ENCODE results near the gene PROK1.

PROK1 gene

GRCh38 chr1:110490791-110491451 is 40.0 kb downstream of the PROK1 start:
- FAIRE-seq = no peak

DNA sequence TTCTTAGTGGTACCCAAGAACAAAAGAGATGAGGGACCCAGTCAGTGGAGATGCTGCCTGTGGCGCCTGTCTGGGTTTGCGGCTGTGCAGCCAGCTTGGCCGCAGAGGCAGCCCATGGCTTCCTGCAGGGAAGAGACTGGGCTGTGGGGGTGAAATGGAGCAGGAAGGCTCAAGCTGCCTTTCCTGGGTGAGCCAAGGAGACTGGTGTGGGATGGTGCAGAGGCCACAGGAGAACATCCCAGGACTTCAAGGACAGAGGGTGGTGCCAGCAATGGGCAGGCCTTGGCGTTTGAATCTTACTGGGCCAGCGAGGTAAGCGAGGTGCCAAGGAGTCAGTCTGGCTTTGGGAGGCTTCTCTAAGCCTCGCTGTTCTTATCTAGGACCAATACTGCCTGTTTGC is 41.6 kb downstream of the PROK1 start:
- no peak for FAIRE-seq

- no peak for FAIRE-seq
Observed at GRCh38 chr1:110493059-110493699, 42.2 kb downstream of the PROK1 start.

- no peak for FAIRE-seq
Observed at GRCh38 chr1:110494036-110494435, 43.1 kb downstream of the PROK1 start.

- no peak for FAIRE-seq
Observed at GRCh38 chr1:110494522-110495406, 43.8 kb downstream of the PROK1 start.

- no peak for FAIRE-seq
Observed at GRCh38 chr1:110495926-110496600, 45.1 kb downstream of the PROK1 start.

- FAIRE-seq = no peak
Observed at GRCh38 chr1:110498270-110498669, 47.3 kb downstream of the PROK1 start.

DNA sequence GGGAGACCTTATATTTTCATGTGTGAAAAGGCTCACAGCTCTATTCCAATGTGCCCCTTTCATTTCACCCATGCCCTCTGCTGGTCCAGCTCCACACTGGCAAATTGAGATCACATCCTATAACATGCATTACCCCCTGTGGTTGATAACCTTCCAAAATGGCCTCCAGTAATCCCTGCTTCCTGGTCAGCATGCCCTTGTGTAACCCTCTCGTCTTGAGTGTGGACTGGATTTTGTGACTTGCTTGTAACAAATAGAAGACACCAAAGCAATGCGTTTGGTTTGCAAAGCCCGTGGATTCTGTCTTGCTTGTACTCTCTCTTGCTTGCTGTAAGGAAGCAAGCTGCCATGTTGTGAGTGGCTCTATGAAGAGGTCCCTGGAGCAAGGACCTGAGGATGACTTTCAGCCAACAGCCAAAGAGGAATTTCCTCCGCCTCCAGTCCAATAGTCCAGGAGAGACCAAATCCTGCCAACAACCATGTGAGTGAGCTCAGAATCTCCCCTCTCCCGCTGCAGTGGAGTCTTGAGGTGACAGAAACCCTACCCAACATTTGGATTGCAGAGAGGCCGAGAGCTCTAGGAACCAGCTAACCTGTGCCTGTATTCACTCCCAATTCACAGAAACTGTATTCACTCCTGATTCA is 50.7 kb downstream of the PROK1 start:
- FAIRE-seq = no peak

GRCh38 chr1:110502402-110503151 is 51.6 kb downstream of the PROK1 start:
- no peak for FAIRE-seq

- FAIRE-seq = no peak
Observed at GRCh38 chr1:110503471-110503870, 52.5 kb downstream of the PROK1 start.

- FAIRE-seq = no peak
Observed at GRCh38 chr1:110504226-110504625, 53.3 kb downstream of the PROK1 start.

GRCh38 chr1:110505596-110505995 is 54.6 kb downstream of the PROK1 start:
- no peak for FAIRE-seq

DNA sequence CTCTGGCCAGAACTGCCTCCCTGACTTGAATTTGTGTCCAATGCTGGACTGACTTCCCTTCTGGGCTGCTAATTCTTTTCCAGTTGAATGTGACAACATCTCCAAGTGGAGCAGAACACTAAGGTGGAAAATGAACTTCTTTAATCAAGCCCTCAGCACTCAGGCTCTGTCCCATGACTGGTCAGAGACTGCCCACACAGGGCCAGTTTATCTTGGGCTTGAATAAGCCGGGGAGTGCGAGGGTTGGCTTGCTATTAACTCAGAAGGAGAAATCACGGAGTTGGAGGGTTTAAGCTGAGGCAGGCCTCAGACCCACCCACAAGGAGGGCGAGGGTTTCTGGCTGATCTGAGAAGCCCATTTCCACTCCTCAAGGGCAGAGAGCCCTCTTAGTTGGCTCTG is 55.6 kb downstream of the PROK1 start:
- FAIRE-seq = no peak
